Heart right ventricle (tissue), 16 donors: Measurements from ENCODE around the gene ZBTB25. TPM values are rescaled to one million over a fixed set of nuclear protein-coding genes. Genes with fewer than 3 reads are reported as not detected.

Experiments used
- ATAC-seq, 8 donors: fragments of 200-7000 bp; cut with Tn5 transposase; one replicate each; pipeline ENCODE4 v1.9.1; 2020; ENCODE audit warnings: mild to moderate bottlenecking in 8 of 8, moderate library complexity in 8 of 8, moderate number of reproducible peaks in 1 of 8
- DNase-seq, 2 donors: peaks; one replicate each; pipeline ENCODE4 v3.0.0-alpha.2; 2020
- H3K27ac ChIP-seq, 10 donors: fragments of 200-600 bp; sonication (generic) in 2 of 10; one replicate each; pipeline versions ENCODE4 v1.5.0 to v1.8.0; 2020 to 2022; ENCODE audit warnings: mild to moderate bottlenecking in 3 of 10
- H3K27me3 ChIP-seq, 7 donors: fragments of 200-600 bp; one replicate each; pipeline ENCODE4 v1.8.0; 2021 to 2022; ENCODE audit warnings: mild to moderate bottlenecking in 2 of 7
- H3K36me3 ChIP-seq, 9 donors: fragments of 200-600 bp; sonication (generic) in 1 of 9; one replicate each; pipeline versions ENCODE4 v1.5.0 to v1.8.0; 2020 to 2022; ENCODE audit warnings: mild to moderate bottlenecking in 2 of 9
- H3K4me1 ChIP-seq, 9 donors: fragments of 200-600 bp; sonication (generic) in 1 of 9; one replicate each; pipeline versions ENCODE4 v1.5.0 to v1.8.0; 2020 to 2022; ENCODE audit warnings: mild to moderate bottlenecking in 4 of 9
- H3K4me3 ChIP-seq, 10 donors: fragments of 200-600 bp; sonication (generic) in 2 of 10; one replicate each; pipeline versions ENCODE4 v1.5.0 to v1.8.0; 2020 to 2022; ENCODE audit warnings: mild to moderate bottlenecking in 7 of 10, moderate library complexity in 2 of 10
- H3K9me3 ChIP-seq, 11 donors: fragments of 200-600 bp in 10 of 11; sonication (generic) in 2 of 11; one replicate each; pipeline versions ENCODE4 v1.5.0 to v1.8.0; 2013 to 2022; ENCODE audit warnings: mild to moderate bottlenecking in 2 of 11, control low read depth in 1 of 11, moderate library complexity in 1 of 11
- WGBS, 2 donors: extraction: QIAGEN DNeasy Blood & Tissue Kit; methylation state at CpG; one replicate each; pipeline ENCODE4 v1.1.7; 2013; ENCODE audit warnings: inconsistent platforms in 1 of 2; 5-methylcytosine and 5-hydroxymethylcytosine counted together
- intact Hi-C, 10 donors: fragments of 100-400 bp; cut with DNase I; formaldehyde crosslinking; loops; one replicate each; pipeline versions ENCODE4 v1.11.1 to v1.14.2; 2022
- polyA plus RNA-seq, 2 donors: library from polyadenylated mRNA; stranded (reverse); fragments of 200-250 nt; gene quantifications; one replicate each; pipeline ENCODE4 v1.2.3, GENCODE V29; 2013
- total RNA-seq, 10 donors: library from RNA; stranded (reverse); fragmentation: NEBNext Ultra II Directional in 3 of 10; extraction: Animal tissue kit (Norgen Biotek cat#: 25700) in 3 of 10; gene quantifications; one replicate each; pipeline versions ENCODE4 v1.2.1 to v1.2.4, GENCODE V29; 2021 to 2023
- TF ChIP-seq, protein P1 (sequence below), 9 donors: fragments of 200-600 bp; sonication (generic) in 2 of 9; IDR thresholded peaks; one replicate each; pipeline versions ENCODE4 v1.5.0 to v1.8.0; 2021 to 2022; ENCODE audit warnings: antibody characterized with exemption in 9 of 9, mild to moderate bottlenecking in 5 of 9, moderate library complexity in 1 of 9
- donor health status: Arrhythmogenic right ventricular cardiomyopathy.
- donor health status: ischemic (EF 13 %, LVEDD 7.1; RV severe dilation, severe dysfunction).
- donor health status: healthy with polysubstance abuse.
- donor health status: DM: no; HTN: yes; CAD: no.
- donor health status: DM: no; HTN: no; CAD: no.
- donor health status: ischemic (EF 25% LVEDD 6.9; RV normal size, moderate dysfunction).
- donor health status: ischemic (EF 25% LVEDD 5.7; RV mildly dilated, moderate dysfunction).
- donor health status: healthy.
- donor health status: DM: yes; HTN: yes; CAD: no.
- donor health status: Ischemic cardiomyopathy.
- donor health status: ischemic (EF 35%, LVEDD 5.7; RV mildly dilated, moderate dysfunction).
- donor health status: nonischemic (EF 11% LVEDD 7.7; RV severe dilation, severe dysfunction).
- donor health status: DM: yes; HTN: yes; CAD: no.
- donor health status: PGD.
- donor health status: ischemic (EF 29% LVEDD 5.4; RV normal size, mild dysfunction).
- donor health status: nonischemic (EF 23%, LVEDD 6.1; RV moderate dilation, normal function).

The ZBTB25 gene
- total and polyA plus RNA-seq, 12 donors, result 3.0 to 24.7 (median 20.3) TPM

DNA sequence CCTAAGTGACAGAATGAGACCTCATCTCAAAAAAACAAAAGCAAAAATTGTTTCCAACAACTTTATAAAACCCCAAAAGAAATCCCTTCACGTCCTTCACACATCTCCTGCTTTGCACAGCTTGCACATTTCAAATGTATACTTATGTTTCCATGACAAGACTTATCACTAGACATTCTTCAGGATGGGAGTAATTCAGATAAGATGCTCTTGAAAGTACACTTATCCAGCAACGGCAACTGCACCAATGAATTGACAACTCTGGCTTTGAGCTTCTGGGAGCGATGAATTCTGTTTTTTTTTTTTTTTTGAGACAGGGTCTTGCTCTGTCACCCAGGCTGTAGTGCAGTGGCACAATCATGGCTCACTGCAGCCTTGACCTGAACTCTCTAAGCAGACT is 69.1 kb downstream of the ZBTB25 start:
- intact Hi-C loops, result loop anchor here in 4 of 10 donors (5.0 to 10.0 kb wide), 4 partner anchors 43 to 203 kb away; no protein-coding TSS in a partner anchor

DNA sequence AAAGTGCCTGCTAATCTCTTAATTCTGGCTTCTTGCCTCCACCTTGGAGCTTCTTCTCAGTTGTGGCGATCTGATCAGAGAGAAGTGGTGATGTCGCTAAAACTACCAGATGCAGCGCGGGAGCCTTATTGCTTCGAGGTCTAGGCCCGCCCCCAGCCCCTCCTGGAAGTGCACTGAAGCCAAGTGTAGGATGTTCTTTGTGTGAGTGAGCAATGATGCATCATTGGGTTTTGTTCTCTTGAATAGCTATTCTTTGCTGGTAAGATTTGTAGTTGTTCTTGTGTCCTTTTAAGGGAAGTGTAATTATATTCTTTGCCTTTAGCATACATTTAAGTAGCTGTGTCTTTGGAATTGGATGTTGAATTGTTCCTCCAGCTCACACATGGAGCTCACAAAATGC is 79.7 kb downstream of the ZBTB25 start:
- Histone ChIP-seq H3K4me1 (no peaks in the 10 kb centered on the region), H3K9me3 (no peaks in the 10 kb centered on the region), H3K27ac (no peak overlapping the region), H3K36me3 (peaks cover 0 to 100% (median 31%) of the 10 kb centered on the region in 9 donors), H3K4me3 (no peak overlapping the region), H3K27me3 (no peaks in the 10 kb centered on the region)
- DNase-seq (no peak), ATAC-seq (no peak)
- intact Hi-C loops, result no loop called here
- TF ChIP-seq, protein P1, sequence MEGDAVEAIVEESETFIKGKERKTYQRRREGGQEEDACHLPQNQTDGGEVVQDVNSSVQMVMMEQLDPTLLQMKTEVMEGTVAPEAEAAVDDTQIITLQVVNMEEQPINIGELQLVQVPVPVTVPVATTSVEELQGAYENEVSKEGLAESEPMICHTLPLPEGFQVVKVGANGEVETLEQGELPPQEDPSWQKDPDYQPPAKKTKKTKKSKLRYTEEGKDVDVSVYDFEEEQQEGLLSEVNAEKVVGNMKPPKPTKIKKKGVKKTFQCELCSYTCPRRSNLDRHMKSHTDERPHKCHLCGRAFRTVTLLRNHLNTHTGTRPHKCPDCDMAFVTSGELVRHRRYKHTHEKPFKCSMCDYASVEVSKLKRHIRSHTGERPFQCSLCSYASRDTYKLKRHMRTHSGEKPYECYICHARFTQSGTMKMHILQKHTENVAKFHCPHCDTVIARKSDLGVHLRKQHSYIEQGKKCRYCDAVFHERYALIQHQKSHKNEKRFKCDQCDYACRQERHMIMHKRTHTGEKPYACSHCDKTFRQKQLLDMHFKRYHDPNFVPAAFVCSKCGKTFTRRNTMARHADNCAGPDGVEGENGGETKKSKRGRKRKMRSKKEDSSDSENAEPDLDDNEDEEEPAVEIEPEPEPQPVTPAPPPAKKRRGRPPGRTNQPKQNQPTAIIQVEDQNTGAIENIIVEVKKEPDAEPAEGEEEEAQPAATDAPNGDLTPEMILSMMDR (IDR thresholded peaks at IDR 0.05), result no peak
- WGBS, 2 donors, result 91 to 92% methylated on average over 6 of the region's 6 CpGs

More for the DNA sequence above, 69.1 kb downstream of the ZBTB25 start:
- Histone ChIP-seq H3K4me3 (no peak overlapping the region), H3K27me3 (no peaks in the 10 kb centered on the region), H3K36me3 (peaks cover 0 to 98% (median 11%) of the 10 kb centered on the region in 9 donors), H3K27ac (no peak overlapping the region), H3K9me3 (no peaks in the 10 kb centered on the region), H3K4me1 (peaks cover 0 to 9% (median 0%) of the 10 kb centered on the region in 9 donors)
- DNase-seq (no peak), ATAC-seq (no peak)
- WGBS, 2 donors, result 58 to 66% methylated on average over 3 of the region's 3 CpGs
- TF ChIP-seq, protein P1 (IDR thresholded peaks at IDR 0.05), result no peak

DNA sequence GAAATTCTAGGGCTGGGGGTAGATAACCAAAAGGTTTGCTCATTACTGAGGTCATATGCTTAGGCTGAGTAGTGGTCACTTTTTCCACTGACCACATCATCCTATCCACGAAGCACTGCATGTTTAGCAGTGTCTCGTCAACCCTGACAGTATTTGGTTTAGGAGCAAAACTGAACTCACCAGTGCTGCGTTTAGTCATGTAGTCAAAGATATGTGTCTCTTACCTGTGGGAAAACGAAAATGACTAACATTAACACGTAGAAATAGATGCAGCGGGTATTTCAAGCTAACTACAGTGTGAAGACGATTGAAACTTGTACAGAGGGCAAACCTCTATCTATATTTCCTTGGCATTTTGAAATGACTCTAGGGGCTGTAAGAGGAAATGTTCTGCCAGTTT is 80.9 kb downstream of the ZBTB25 start:
- intact Hi-C loops, result no loop called here
- no peak for ATAC-seq
- TF ChIP-seq, protein P1 (IDR thresholded peaks at IDR 0.05), result no peak

DNA sequence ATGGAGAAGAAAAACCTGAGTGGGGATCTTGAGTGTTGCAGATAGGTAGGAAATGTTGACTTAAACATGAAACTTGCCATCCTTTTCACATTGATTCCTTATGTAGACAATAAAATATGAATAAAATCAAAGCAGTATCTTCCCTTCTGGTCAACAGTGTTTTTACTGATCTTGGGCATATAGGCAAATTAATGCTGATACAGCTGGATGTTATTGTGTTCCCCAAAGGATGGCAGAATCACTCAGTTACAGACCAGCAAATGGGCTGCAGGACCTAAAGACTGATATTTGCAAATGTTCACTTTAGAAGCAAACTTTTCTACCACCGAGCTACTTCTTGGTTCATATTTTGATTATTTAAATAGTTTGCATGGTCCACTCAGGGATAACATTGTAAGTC is 81.6 kb downstream of the ZBTB25 start:
- Histone ChIP-seq H3K27me3 (no peaks in the 10 kb centered on the region), H3K9me3 (no peaks in the 10 kb centered on the region), H3K36me3 (peaks cover 0 to 100% (median 35%) of the 10 kb centered on the region in 9 donors), H3K4me3 (no peak overlapping the region), H3K4me1 (peaks cover 0 to 8% (median 0%) of the 10 kb centered on the region in 9 donors), H3K27ac (no peak overlapping the region)
- intact Hi-C loops, result no loop called here
- no peak for ATAC-seq
- no peak for DNase-seq
- 96 to 100% methylated on average over 1 of the region's 1 CpG for WGBS, 2 donors
- TF ChIP-seq, protein P1 (IDR thresholded peaks at IDR 0.05), result no peak

More for the DNA sequence above, 80.9 kb downstream of the ZBTB25 start:
- Histone ChIP-seq H3K27me3 (no peaks in the 10 kb centered on the region), H3K4me1 (peaks cover 0 to under 1% (median 0%) of the 10 kb centered on the region in 9 donors), H3K4me3 (no peak overlapping the region), H3K9me3 (no peaks in the 10 kb centered on the region), H3K27ac (no peak overlapping the region), H3K36me3 (peaks cover 0 to 100% (median 35%) of the 10 kb centered on the region in 9 donors)
- no peak for DNase-seq
- WGBS, 2 donors, result 88 to 90% methylated on average over 7 of the region's 7 CpGs
